Smooth muscle cell (in vitro differentiated cells): Measurements from ENCODE around the gene CAMK2B. TPM values are rescaled to one million over a fixed set of nuclear protein-coding genes. Genes with fewer than 3 reads are reported as not detected.

ENCODE experiments used
- DNase-seq: peaks from one replicate; lab custom pipeline; 2025; ENCODE audit not compliant: unreplicated experiment; lab: John Stamatoyannopoulos, UW
- H2AFZ ChIP-seq: fragments of 200-600 bp; sonication (generic); 2 replicates; pipeline ENCODE4 v1.6.0; 2016; ENCODE audit warnings: antibody characterized with exemption, low read depth, mild to moderate bottlenecking
- H3F3A ChIP-seq: fragments of 200-600 bp; sonication (generic); 2 replicates; pipeline ENCODE4 v1.6.0; 2017; ENCODE audit warnings: antibody characterized with exemption, low read depth
- H3K27ac ChIP-seq: fragments of 200-600 bp; sonication (generic); 2 replicates; pipeline ENCODE4 v1.5.1; 2016; ENCODE audit warnings: low read depth, mild to moderate bottlenecking
- H3K27me3 ChIP-seq: fragments of 200-600 bp; sonication (generic); 2 replicates; pipeline ENCODE4 v1.6.1; 2016; ENCODE audit warnings: low read depth, mild to moderate bottlenecking
- H3K36me3 ChIP-seq: fragments of 200-600 bp; sonication (generic); 2 replicates; pipeline ENCODE4 v1.5.1; 2016; ENCODE audit warnings: low read depth
- H3K4me1 ChIP-seq: fragments of 200-600 bp; sonication (generic); 2 replicates; pipeline ENCODE4 v1.5.1; 2016; ENCODE audit warnings: low read depth
- H3K4me2 ChIP-seq: fragments of 200-600 bp; sonication (generic); 2 replicates; pipeline ENCODE4 v1.6.0; 2016; ENCODE audit warnings: mild to moderate bottlenecking
- H3K4me3 ChIP-seq: fragments of 200-600 bp; sonication (generic); 2 replicates; pipeline ENCODE4 v1.5.1; 2016; ENCODE audit warnings: mild to moderate bottlenecking
- H3K79me2 ChIP-seq: fragments of 200-600 bp; sonication (generic); 2 replicates; pipeline ENCODE4 v1.6.0; 2016; ENCODE audit warnings: low read depth, mild to moderate bottlenecking
- H3K9ac ChIP-seq: fragments of 200-600 bp; sonication (generic); 2 replicates; pipeline ENCODE4 v1.6.0; 2016; ENCODE audit warnings: low read depth
- H3K9me3 ChIP-seq: fragments of 200-600 bp; sonication (generic); replicated peaks from 2 replicates; pipeline ENCODE4 v1.5.1; 2016; ENCODE audit warnings: low read depth
- H4K20me1 ChIP-seq: fragments of 200-600 bp; sonication (generic); 2 replicates; pipeline ENCODE4 v1.6.0; 2016; ENCODE audit warnings: low read depth
- WGBS: methylation state at CpG from one replicate; pipeline ENCODE4 v1.1.7; 2016; ENCODE audit warnings: low lambda C conversion rate; 5-methylcytosine and 5-hydroxymethylcytosine counted together
- polyA plus RNA-seq: library from polyadenylated mRNA; unstranded; fragments of >200 nt; fragmentation: Nextera tagmentation; extraction: Ambion mirVana; gene quantifications from 2 replicates; pipeline ENCODE4 v1.2.1, GENCODE V29; 2016
- total RNA-seq: library from RNA; depleted of rRNA; stranded (reverse); fragments of >200 nt; gene quantifications from 2 replicates; pipeline ENCODE4 v1.2.3, GENCODE V29; 2014
- TF ChIP-seq, protein P1 (sequence below): fragments of 200-600 bp; sonication (generic); IDR thresholded peaks from 2 replicates; pipeline ENCODE4 v1.5.1; 2017; ENCODE audit warnings: borderline replicate concordance, mild to moderate bottlenecking, antibody characterized with exemption; ENCODE audit not compliant: insufficient read depth, poor library complexity, severe bottlenecking

Gene CAMK2B
- total and polyA plus RNA-seq, 2 experiments from 2014 or later, result not detected

DNA sequence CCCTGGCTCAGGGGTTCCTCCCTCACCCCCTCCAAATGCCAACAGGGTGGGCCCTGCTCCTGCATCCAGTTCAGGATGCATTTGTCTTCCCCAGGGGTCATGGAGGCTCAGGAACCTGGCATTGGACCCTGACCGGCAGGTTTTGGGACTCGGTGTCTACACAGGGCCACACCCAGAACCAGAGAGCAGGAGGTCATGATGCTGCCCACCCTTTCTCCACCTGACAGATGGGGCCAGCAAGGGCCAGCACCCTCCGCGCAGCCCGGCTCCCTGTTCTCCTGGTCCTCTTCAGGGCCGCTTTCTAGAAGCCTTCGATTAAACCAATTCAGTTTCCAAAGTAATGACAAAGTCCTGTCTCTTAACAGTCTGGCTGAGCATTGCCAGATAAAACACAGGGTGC, 50.2 kb downstream of the CAMK2B start:
- TF ChIP-seq, protein P1, sequence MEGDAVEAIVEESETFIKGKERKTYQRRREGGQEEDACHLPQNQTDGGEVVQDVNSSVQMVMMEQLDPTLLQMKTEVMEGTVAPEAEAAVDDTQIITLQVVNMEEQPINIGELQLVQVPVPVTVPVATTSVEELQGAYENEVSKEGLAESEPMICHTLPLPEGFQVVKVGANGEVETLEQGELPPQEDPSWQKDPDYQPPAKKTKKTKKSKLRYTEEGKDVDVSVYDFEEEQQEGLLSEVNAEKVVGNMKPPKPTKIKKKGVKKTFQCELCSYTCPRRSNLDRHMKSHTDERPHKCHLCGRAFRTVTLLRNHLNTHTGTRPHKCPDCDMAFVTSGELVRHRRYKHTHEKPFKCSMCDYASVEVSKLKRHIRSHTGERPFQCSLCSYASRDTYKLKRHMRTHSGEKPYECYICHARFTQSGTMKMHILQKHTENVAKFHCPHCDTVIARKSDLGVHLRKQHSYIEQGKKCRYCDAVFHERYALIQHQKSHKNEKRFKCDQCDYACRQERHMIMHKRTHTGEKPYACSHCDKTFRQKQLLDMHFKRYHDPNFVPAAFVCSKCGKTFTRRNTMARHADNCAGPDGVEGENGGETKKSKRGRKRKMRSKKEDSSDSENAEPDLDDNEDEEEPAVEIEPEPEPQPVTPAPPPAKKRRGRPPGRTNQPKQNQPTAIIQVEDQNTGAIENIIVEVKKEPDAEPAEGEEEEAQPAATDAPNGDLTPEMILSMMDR, result no peak
- no peaks in the 10 kb centered on the region for H3F3A ChIP-seq
- no peaks in the 10 kb centered on the region for H3K79me2 ChIP-seq
- H2AFZ ChIP-seq, result no peak overlapping the region
- no peak overlapping the region for H3K4me2 ChIP-seq
- WGBS, result 92% methylated on average over 7 of the region's 7 CpGs
- H3K4me3 ChIP-seq, result no peak overlapping the region
- H3K9ac ChIP-seq, result no peak overlapping the region
- no peak overlapping the region for H3K27ac ChIP-seq
- no peaks in the 10 kb centered on the region for H3K9me3 ChIP-seq
- peaks cover 14% of the 10 kb centered on the region for H3K4me1 ChIP-seq
- no peak for DNase-seq
- H4K20me1 ChIP-seq, result no peaks in the 10 kb centered on the region
- H3K36me3 ChIP-seq, result no peaks in the 10 kb centered on the region
- H3K27me3 ChIP-seq, result no peaks in the 10 kb centered on the region

DNA sequence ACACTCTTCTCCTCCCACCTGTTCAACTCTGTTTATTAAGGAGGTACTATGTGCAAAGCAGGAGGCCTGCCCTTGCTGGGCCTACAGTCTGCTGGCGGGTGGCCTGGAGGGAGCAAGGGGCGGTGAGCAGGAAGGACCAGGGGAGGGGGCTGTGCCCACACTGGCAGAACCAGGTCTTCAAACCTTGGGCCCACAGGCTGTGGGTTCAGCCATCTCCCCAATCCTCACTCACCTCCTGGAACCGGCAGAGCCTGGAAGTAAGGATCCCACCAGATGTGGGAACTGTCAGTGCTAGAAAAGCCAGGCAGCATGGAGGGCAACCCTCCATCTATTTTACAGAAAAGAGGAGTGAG, 50.8 kb downstream of the CAMK2B start:
- H3K9ac ChIP-seq, result no peak overlapping the region
- no peaks in the 10 kb centered on the region for H3K27me3 ChIP-seq
- H3F3A ChIP-seq, result no peaks in the 10 kb centered on the region
- no peak overlapping the region for H2AFZ ChIP-seq
- H3K4me1 ChIP-seq, result peaks cover 14% of the 10 kb centered on the region
- TF ChIP-seq, protein P1, result no peak
- H4K20me1 ChIP-seq, result no peaks in the 10 kb centered on the region
- no peak overlapping the region for H3K27ac ChIP-seq
- no peak overlapping the region for H3K4me3 ChIP-seq
- no peak overlapping the region for H3K4me2 ChIP-seq
- H3K79me2 ChIP-seq, result no peaks in the 10 kb centered on the region
- no peaks in the 10 kb centered on the region for H3K9me3 ChIP-seq
- DNase-seq, result no peak
- WGBS, result 93% methylated on average over 3 of the region's 3 CpGs
- no peaks in the 10 kb centered on the region for H3K36me3 ChIP-seq

DNA sequence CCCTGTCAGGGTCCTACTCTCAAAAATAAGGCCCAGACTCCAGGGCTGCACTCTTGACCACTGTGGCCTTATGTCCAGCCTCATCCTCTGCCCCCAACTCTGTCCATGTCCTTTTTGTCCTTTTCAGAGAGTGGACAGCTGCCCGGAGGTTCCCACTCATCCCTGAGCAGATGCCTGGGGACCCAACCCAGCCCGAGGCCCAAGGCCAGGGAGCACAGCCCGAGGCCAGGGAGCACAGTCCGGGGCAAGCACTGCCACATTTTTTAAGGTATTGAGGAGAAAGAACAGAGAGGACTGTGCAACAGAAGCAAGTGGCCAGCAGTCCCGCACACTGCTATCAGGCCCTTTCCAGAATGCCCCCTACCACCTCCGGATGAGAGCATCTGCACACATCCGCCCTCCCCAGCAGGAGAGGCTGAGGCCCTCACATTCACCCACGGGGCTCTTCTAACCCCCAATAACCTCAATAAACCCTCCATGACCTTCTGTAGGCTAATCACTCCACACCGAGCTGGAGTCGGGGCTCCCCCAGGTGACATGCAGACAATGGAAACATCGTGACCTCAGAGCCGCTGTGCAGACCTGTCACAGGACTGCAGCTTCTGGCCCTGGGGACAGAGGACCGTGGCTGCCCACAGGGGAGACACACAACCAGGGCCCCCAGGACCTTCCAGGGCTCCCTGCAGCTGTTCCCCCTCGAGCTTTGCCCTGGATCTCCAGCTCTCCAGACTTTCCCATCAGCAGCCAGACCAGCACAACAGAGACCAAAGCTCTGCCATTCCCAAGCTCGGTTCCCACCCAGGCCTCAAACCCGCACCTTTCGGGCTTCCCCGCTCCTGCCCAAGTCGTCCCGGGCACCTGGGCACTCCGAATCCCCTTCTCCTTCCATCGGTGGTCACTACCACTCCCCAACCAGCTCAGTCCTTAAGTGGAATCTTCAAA, 51.4 kb downstream of the CAMK2B start:
- TF ChIP-seq, protein P1, result no peak

More for the DNA sequence above, 51.4 kb downstream of the CAMK2B start:
- H3K9ac ChIP-seq, result no peak overlapping the region
- DNase-seq, result no peak
- no peak overlapping the region for H3K4me3 ChIP-seq
- H3K4me2 ChIP-seq, result no peak overlapping the region
- no peaks in the 10 kb centered on the region for H3K27me3 ChIP-seq
- H2AFZ ChIP-seq, result no peak overlapping the region
- H3F3A ChIP-seq, result no peaks in the 10 kb centered on the region
- H4K20me1 ChIP-seq, result no peaks in the 10 kb centered on the region
- no peaks in the 10 kb centered on the region for H3K79me2 ChIP-seq
- H3K36me3 ChIP-seq, result no peaks in the 10 kb centered on the region
- peaks cover 14% of the 10 kb centered on the region for H3K4me1 ChIP-seq
- 94% methylated on average over 22 of the region's 22 CpGs for WGBS
- H3K27ac ChIP-seq, result no peak overlapping the region
- H3K9me3 ChIP-seq, result no peaks in the 10 kb centered on the region
